Right hindlimb (tissue), 1 donor: ENCODE measurements around the gene NPEPPS.

ENCODE experiments used
- DNase-seq: peaks from one replicate; pipeline ENCODE4 v3.0.0-alpha.2; 2018

NPEPPS gene

GRCh38 chr17:47630614-47631013, 99.7 kb downstream of the NPEPPS start:
- DNase-seq = no peak

GRCh38 chr17:47632991-47633390, 102.1 kb downstream of the NPEPPS start:
- no peak for DNase-seq

GRCh38 chr17:47633996-47634395, 103.1 kb downstream of the NPEPPS start:
- DNase-seq = no peak

- DNase-seq = no peak
These were observed 104.0 kb downstream of the NPEPPS start for GRCh38 chr17:47634870-47635269.

- DNase-seq = no peak
These were observed 104.8 kb downstream of the NPEPPS start for GRCh38 chr17:47635734-47636133.

GRCh38 chr17:47636273-47637030, 105.5 kb downstream of the NPEPPS start:
- DNase-seq = no peak

GRCh38 chr17:47638903-47639302, 108.0 kb downstream of the NPEPPS start:
- DNase-seq = no peak

GRCh38 chr17:47640076-47640475, 109.2 kb downstream of the NPEPPS start:
- no peak for DNase-seq

- no peak for DNase-seq
These were observed 110.3 kb downstream of the NPEPPS start for GRCh38 chr17:47641202-47641601.

GRCh38 chr17:47643116-47643515, 112.2 kb downstream of the NPEPPS start:
- no peak for DNase-seq

- no peak for DNase-seq
These were observed 113.4 kb downstream of the NPEPPS start for GRCh38 chr17:47644324-47644723.

GRCh38 chr17:47649153-47649971, 118.5 kb downstream of the NPEPPS start, which contains the start of gene KPNB1:
TSS of gene KPNB1 (plus strand) at chr17:47649919. CDS start at chr17:47650245, 326 bp downstream.
- peak; percentile 100 for DNase-seq

GRCh38 chr17:47649972-47650524, 119.1 kb downstream of the NPEPPS start:
- no peak for DNase-seq

GRCh38 chr17:47650525-47651522, 119.9 kb downstream of the NPEPPS start:
- peak; percentile 97 for DNase-seq

- no peak for DNase-seq
These were observed 120.8 kb downstream of the NPEPPS start for GRCh38 chr17:47651704-47652103.

- no peak for DNase-seq
These were observed 121.7 kb downstream of the NPEPPS start for GRCh38 chr17:47652570-47652969.

GRCh38 chr17:47653442-47653841, 122.5 kb downstream of the NPEPPS start:
- no peak for DNase-seq

- DNase-seq = no peak
These were observed 124.1 kb downstream of the NPEPPS start for GRCh38 chr17:47654991-47655390.

- no peak for DNase-seq
These were observed 129.2 kb downstream of the NPEPPS start for GRCh38 chr17:47660064-47660492.

GRCh38 chr17:47663912-47664623, 133.2 kb downstream of the NPEPPS start:
- peak; percentile 40 for DNase-seq

- no peak for DNase-seq
These were observed 133.7 kb downstream of the NPEPPS start for GRCh38 chr17:47664624-47664941.

- no peak for DNase-seq
These were observed 134.7 kb downstream of the NPEPPS start for GRCh38 chr17:47665655-47666054.
